GM12878 (cell line): Measurements from ENCODE around the gene SLC12A4. TPM values are rescaled to one million over a fixed set of nuclear protein-coding genes. Genes with fewer than 3 reads are reported as not detected.

Experiments
- ATAC-seq: fragments of 200-7000 bp; cut with Tn5 transposase; 3 replicates; pipeline ENCODE4 v1.9.1; 2020; ENCODE audit warnings: mild to moderate bottlenecking, moderate library complexity
- BruUV-seq: library from RNA; stranded (reverse); fragments of 400-500 nt; replicated peaks from 2 replicates; lab custom pipeline; 2021; lab: Mats Ljungman, UMichigan
- CTCF ChIA-PET: fragments of 300-600 bp; sonication (Branson Sonifier 250); formaldehyde crosslinking; extraction: SDS; loops from one replicate; lab custom pipeline; 2021; ENCODE audit warnings: inconsistent platforms; lab: Yijun Ruan, JAX
- POLR2A ChIA-PET: fragments of 350-600 bp; formaldehyde crosslinking; extraction: SDS; loops from one replicate; lab custom pipeline; 2021; ENCODE audit warnings: inconsistent platforms; lab: Charles Lee
- RAD21 ChIA-PET: fragments of 300-600 bp; sonication (Branson Sonifier 250); formaldehyde crosslinking; loops from one replicate; lab custom pipeline; 2023; ENCODE audit warnings: antibody characterized with exemption; ENCODE audit not compliant: unreplicated experiment; lab: Charles Lee
- SMC1A ChIA-PET: fragments of 300-600 bp; sonication (Branson Sonifier 250); formaldehyde crosslinking; loops from one replicate; lab custom pipeline; 2023; ENCODE audit not compliant: unreplicated experiment, uncharacterized antibody; lab: Charles Lee
- DNase-seq: peaks from one replicate; pipeline ENCODE4 v3.0.0-alpha.2; 2011; ENCODE audit warnings: low read depth, low spot score
- FAIRE-seq: peaks from 3 replicates; lab custom pipeline; 2011; peaks lifted over from hg19 to GRCh38; lab: Jason Lieb, UNC
- H2AFZ ChIP-seq: 2 replicates; pipeline ENCODE4 v1.6.0; 2011; ENCODE audit warnings: low read depth, low read length, control low read depth; ENCODE audit not compliant: control insufficient read depth
- H3K27ac ChIP-seq: 2 replicates; pipeline ENCODE4 v1.5.1; 2011; ENCODE audit warnings: control low read depth; ENCODE audit not compliant: control insufficient read depth, insufficient read depth
- H3K27me3 ChIP-seq, 2 experiments: replicated peaks in 1 of 2; 2 replicates each; pipeline versions ENCODE4 v1.6.0 to v1.6.1; 2011; ENCODE audit warnings: low read length in 1 of 2; ENCODE audit not compliant: control insufficient read depth in 2 of 2, insufficient read depth in 2 of 2
- H3K36me3 ChIP-seq, 2 experiments: 2 replicates each; pipeline ENCODE4 v1.5.1; 2011; ENCODE audit warnings: low read length in 1 of 2; ENCODE audit not compliant: control insufficient read depth in 2 of 2, insufficient read depth in 2 of 2
- H3K4me1 ChIP-seq: 2 replicates; pipeline ENCODE4 v1.6.1; 2011; ENCODE audit warnings: mild to moderate bottlenecking, low read length, moderate library complexity, mixed read lengths; ENCODE audit not compliant: control insufficient read depth, insufficient read depth
- H3K4me2 ChIP-seq: 2 replicates; pipeline ENCODE4 v1.6.0; 2011; ENCODE audit warnings: control low read depth; ENCODE audit not compliant: control insufficient read depth, insufficient read depth
- H3K4me3 ChIP-seq: fragments of 200-600 bp; sonication (generic); 2 replicates; pipeline ENCODE4 v1.5.1; 2016
- H3K79me2 ChIP-seq: 2 replicates; pipeline ENCODE4 v1.6.0; 2011; ENCODE audit warnings: low read length; ENCODE audit not compliant: control insufficient read depth, insufficient read depth
- H3K9ac ChIP-seq: 2 replicates; pipeline ENCODE4 v1.8.0; 2011; ENCODE audit warnings: low read length, control low read depth, mixed read lengths; ENCODE audit not compliant: control insufficient read depth, insufficient read depth
- H3K9me3 ChIP-seq: replicated peaks from 3 replicates; pipeline ENCODE4 v1.5.1; 2011; ENCODE audit warnings: mild to moderate bottlenecking, low read length; ENCODE audit not compliant: control insufficient read depth, insufficient read depth
- H4K20me1 ChIP-seq: 2 replicates; pipeline ENCODE4 v1.6.0; 2011; ENCODE audit not compliant: control insufficient read depth, insufficient read depth
- EP300 ChIP-seq, 2 experiments: fragments of 150-350 bp in 1 of 2; IDR thresholded peaks; 2 replicates each; pipeline ENCODE4 v1.6.1; 2011 to 2012; ENCODE audit warnings: low read depth in 2 of 2, low read length in 2 of 2, borderline replicate concordance in 1 of 2, improper control_type of control experiment in 1 of 2, inconsistent platforms in 1 of 2; ENCODE audit not compliant: control insufficient read depth in 1 of 2
- POLR2A ChIP-seq: IDR thresholded peaks from 2 replicates; pipeline ENCODE4 v1.6.1; 2011; ENCODE audit warnings: low read depth, mild to moderate bottlenecking, low read length
- SMARCA5 ChIP-seq: fragments of 450-650 bp; IDR thresholded peaks from 2 replicates; pipeline ENCODE4 v1.6.1; 2017; ENCODE audit warnings: mild to moderate bottlenecking
- ZNF592 ChIP-seq: fragments of 450-650 bp; IDR thresholded peaks from 2 replicates; pipeline ENCODE4 v1.6.1; 2017; ENCODE audit warnings: mild to moderate bottlenecking, moderate library complexity
- ZNF622 ChIP-seq: fragments of 450-650 bp; IDR thresholded peaks from 2 replicates; pipeline ENCODE4 v1.6.1; 2017; ENCODE audit warnings: mild to moderate bottlenecking, inconsistent platforms
- WGBS: methylation state at CpG from one replicate; pipeline ENCODE4 v1.1.6; 2016; ENCODE audit warnings: low lambda C conversion rate; ENCODE audit not compliant: insufficient replicate concordance, insufficient coverage; ENCODE audit errors: missing lambda C conversion rate; 5-methylcytosine and 5-hydroxymethylcytosine counted together
- in situ Hi-C: fragments of 300-500 bp; cut with MboI; formaldehyde crosslinking; loops from 9 replicates; pipeline ENCODE4 v1.14.3; 2018; ENCODE audit warnings: mixed read lengths
- intact Hi-C: fragments of 100-400 bp; cut with micrococcal nuclease; formaldehyde crosslinking; loops from one replicate; pipeline ENCODE4 v1.14.2; 2022; ENCODE audit not compliant: unreplicated experiment
- polyA plus RNA-seq, 11 experiments: library from polyadenylated mRNA; depleted of rRNA in 4 of 11; unstranded in 6 of 11; stranded (reverse) in 5 of 11; fragments of >200 nt; fragmentation: Nextera tagmentation in 4 of 11; fragmentation: Illumina TruSeq in 1 of 11; extraction: Ambion mirVana in 4 of 11; extraction: Trizol in 1 of 11; gene quantifications; 1 replicate in 1 of 11; 2 replicates in 10 of 11; pipeline versions ENCODE4 v1.2.1 to v1.2.3, GENCODE V29; 2011 to 2016; ENCODE audit warnings: inconsistent platforms in 2 of 11, missing spikeins in 2 of 11, low read depth in 1 of 11
- total RNA-seq, 4 experiments: library from RNA; depleted of rRNA in 3 of 4; stranded (reverse); fragments of >200 nt in 3 of 4; fragmentation: Illumina TruSeq in 1 of 4; extraction: Trizol in 1 of 4; gene quantifications; 2 replicates each; pipeline versions ENCODE4 v1.2.1 to v1.2.3, GENCODE V29; 2013 to 2021

The SLC12A4 gene
- total and polyA plus RNA-seq, 10 of the 15 experiments (the other 5 are each of a cell fraction or from before 2014, with no cell fraction given) = 0.95 to 39.9 (median 14.2) TPM

DNA sequence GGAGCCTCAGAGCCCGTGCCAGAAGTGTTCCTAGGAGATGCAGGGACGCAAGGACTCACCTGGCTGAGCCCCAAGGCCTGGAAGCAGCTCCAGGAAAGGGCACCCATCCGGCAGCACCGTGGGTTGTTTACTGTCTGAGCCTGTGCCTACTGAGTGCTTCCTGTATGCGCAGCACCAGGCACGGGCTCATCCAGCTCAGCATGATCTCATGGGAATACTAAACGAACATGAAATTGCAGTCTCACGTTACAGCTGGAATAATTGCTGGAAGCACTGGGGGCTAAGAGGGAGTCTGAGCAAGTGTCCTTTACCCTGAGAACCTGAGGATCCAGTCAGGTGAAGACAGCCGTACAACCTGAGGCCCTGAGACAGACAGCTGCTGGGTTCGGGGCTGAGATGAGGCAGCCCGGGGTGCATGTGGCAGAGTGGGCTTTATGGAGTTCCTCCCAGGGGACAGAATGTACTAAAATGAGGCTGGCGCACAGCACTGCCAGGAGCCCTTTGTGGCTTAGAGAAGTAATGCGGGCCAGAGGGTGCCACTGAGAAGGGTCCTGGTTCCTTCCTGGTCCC, 42.2 kb downstream of the SLC12A4 start (continued):
- TF ChIP-seq ZNF592 = no peak
- TF ChIP-seq ZNF622 = no peak

- in situ Hi-C loops = no loop called here
- FAIRE-seq (no peak), DNase-seq (no peak), ATAC-seq (no peak)
- Histone ChIP-seq H3K4me2 (no peak overlapping the region), H3K9me3 (no peaks in the 10 kb centered on the region), H3K27me3 (no peaks in the 10 kb centered on the region), H3K4me1 (no peaks in the 10 kb centered on the region; the same call in 1 of the 2 replicates), H2AFZ (no peak overlapping the region), H3K9ac (no peak overlapping the region), H3K4me3 (no peak overlapping the region), H3K27ac (no peak overlapping the region), H3K79me2 (no peaks in the 10 kb centered on the region), H3K36me3 (peaks cover 0 to 11% of the 10 kb centered on the region in 2 experiments; a peak in 2 of 4 replicates), H4K20me1 (no peaks in the 10 kb centered on the region)
- intact Hi-C loops = loop anchor here (10.0 kb wide), 1 partner anchor 400 kb away; the partner anchor contains the start of gene RIPOR1
- SMC1A ChIA-PET = interaction anchor here (0.6 to 1.1 kb wide), 3 partner anchors 30 to 122 kb away, joined by 3 to 4 read pairs (median 4); no protein-coding TSS in a partner anchor
- WGBS = 98% methylated on average over 10 of the region's 10 CpGs
- RAD21 ChIA-PET = interaction anchor here (0.6 to 1.0 kb wide), 2 partner anchors 9 to 253 kb away, joined by 3 read pairs; no protein-coding TSS in a partner anchor
- POLR2A ChIA-PET = interaction anchor here (0.6 kb wide), 1 partner anchor 76 kb away, joined by 4 read pairs; no protein-coding TSS in a partner anchor
- CTCF ChIA-PET = interaction anchor here (0.6 to 2.2 kb wide), 7 partner anchors 17 to 404 kb away, joined by 3 to 11 read pairs (median 3); no protein-coding TSS in a partner anchor
- TF ChIP-seq EP300 (IDR thresholded peaks at IDR 0.05; ENCODE audit: borderline replicate concordance in 1 of 2, control insufficient read depth in 1 of 2, low read depth in 2 of 2, low read length in 2 of 2) (no peak), POLR2A (0 out of 2 replicates have a peak, but pooled peaks have one; percentile 17), SMARCA5 (no peak)
- no TSS peak for BruUV-seq
Measured at GRCh38 chr16:67924140-67924906, 44.1 kb downstream of the SLC12A4 start.
